SW 1271 (cell line): ENCODE data around the gene OR6X1.

Experiments used
- DNase-seq, 2 experiments: peaks; one replicate each; lab custom pipeline; 2025; lab: John Stamatoyannopoulos, UW

The OR6X1 gene, protein sequence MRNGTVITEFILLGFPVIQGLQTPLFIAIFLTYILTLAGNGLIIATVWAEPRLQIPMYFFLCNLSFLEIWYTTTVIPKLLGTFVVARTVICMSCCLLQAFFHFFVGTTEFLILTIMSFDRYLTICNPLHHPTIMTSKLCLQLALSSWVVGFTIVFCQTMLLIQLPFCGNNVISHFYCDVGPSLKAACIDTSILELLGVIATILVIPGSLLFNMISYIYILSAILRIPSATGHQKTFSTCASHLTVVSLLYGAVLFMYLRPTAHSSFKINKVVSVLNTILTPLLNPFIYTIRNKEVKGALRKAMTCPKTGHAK

DNA sequence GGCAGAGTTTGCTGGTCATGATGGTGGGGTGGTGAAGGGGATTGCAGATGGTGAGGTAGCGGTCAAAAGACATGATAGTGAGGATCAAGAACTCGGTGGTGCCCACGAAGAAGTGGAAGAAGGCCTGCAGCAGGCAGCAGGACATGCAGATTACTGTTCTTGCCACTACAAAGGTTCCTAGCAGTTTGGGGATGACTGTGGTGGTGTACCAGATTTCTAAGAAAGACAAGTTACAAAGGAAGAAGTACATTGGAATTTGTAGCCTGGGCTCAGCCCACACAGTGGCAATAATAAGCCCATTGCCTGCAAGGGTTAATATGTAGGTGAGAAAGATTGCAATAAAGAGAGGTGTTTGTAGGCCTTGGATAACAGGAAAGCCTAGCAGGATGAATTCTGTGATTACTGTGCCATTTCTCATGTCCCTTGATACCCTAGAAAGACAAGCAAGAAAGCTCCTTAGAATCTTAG lies at the start of gene OR6X1:
Gene OR6X1, minus strand, starts transcription at position 418 of the 468 bp plus-strand sequence. Its CDS starts 0 bp downstream, at position 418.
- no peak for DNase-seq

DNA sequence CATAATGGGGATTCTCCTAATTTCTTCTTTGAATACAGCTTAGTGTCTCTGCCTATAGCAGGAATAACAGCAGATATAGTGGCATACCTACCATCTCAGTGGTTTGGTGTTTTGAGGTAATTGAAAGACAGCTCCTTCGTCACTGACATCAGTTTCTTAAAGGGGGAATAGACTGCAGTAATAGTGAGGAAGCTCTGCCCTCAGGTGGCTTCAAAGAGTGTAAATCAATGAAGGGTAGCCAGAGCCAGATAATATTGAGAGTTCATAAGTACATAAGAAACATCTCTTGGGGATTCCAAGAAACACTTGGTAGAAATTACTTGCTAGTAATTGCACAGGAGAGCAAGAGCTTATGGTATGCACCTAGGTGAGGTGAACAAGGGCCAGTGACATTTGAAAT lies 47.4 kb upstream of the OR6X1 start:
- DNase-seq = no peak

DNA sequence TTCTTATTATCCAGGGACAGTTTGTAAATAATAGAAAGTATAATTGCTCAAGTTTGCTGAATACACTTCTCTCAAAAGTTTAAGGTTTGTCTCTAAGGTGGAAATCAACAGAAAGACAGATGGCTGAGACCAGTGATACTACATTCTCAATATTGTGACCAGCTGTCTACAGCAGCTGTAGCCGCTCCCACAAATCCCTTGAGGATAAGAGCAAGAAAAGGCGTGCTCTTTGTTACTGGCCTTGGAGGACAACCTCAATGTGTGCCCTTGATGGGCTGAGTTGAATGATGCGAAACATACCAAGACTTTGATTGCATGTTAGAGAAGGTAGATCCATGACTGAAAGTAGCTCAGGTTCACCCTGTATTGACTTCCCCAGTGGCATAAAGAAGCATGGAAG lies 45.7 kb upstream of the OR6X1 start:
- DNase-seq = no peak

DNA sequence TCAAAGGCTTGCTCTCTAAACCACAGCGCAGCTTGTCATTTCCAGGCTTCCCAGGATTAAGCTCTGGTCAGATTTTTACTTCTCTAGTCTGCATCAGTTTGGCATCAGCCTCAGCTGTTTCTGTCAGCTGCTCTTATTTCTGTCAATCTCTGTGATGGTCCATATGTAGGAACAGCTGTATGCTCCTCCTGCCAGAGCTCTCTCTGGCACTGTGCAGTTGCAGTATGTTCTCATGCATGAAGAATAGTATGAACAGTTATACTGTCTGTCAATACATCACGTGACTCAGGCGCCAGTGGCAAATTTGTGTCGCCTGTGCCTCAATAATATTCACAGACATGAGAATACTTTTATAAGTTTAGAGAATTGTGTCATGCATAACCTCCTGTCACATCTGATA lies 45.1 kb upstream of the OR6X1 start:
- DNase-seq = no peak

DNA sequence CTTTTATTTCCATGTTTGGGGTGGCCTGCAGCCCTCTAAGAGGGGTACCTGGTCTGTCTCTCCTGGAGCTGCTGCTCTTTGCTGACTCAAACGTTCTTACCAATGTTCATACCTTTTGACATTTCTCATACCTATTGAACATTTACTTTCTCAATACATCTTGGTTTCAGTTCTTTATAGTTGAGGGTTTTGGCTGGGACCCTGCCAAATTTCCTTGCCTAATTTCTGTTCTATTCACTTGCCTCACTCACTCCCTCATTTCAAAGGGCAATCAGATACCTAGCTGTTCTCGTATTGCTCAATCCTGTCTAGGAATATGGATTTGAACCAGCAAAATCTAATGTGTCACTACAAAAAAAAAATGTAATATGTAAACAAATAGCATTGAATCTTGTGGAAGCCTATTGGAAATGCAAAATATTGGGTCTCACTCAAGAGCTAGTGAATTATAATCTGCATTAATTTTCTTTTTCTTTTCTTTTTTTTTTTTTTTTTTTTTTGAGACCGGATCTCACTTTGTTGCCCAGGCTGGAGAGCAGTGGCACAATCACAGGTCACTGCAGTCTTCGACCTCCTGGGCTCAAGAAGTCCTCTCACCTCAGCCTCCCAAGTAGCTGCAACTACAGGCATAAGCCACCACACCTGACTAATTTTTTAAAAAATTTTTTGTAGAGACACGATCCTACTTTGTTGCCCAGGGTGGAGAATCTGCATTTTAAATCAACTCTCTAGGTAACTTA lies 44.4 kb upstream of the OR6X1 start:
- no peak for DNase-seq

DNA sequence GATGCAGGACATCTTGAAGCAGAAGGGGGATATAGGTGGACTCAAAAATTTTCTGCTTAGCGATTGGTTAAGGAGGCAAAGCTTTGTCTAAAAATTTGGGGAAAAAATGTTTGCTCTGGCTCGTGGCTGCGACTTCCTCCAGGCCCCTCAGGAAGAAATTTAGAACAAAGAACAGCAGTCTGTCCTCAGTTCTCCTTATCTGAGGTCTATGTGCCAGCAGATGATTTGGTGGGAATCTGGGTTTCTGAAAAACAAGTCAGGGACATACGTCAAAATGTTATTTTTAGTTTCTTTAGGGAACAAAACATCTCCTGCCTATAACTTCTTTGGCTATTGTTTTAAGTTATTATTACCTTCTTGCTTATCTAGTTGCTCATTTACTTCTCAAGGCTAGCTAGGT lies 43.8 kb upstream of the OR6X1 start:
- no peak for DNase-seq

DNA sequence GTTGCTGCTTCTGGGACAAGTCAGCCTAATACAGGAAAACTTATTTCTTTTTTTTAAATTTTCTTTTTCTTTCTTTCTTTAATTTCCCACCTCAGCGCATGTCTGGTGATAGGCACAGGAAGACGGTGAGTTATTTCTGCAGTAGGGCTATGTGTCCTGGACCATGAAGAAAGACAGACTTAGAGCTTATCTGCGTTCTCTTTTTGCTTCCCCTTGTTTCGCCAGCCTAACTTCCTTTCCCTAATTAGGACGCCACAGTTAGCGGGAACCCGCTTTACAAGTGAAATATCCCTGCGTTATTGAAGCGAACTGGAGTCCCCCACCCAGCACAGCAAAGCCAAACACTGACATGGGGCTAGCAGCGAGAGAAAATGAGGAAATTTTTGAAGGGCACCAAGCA lies 43.2 kb upstream of the OR6X1 start:
- DNase-seq = no peak

DNA sequence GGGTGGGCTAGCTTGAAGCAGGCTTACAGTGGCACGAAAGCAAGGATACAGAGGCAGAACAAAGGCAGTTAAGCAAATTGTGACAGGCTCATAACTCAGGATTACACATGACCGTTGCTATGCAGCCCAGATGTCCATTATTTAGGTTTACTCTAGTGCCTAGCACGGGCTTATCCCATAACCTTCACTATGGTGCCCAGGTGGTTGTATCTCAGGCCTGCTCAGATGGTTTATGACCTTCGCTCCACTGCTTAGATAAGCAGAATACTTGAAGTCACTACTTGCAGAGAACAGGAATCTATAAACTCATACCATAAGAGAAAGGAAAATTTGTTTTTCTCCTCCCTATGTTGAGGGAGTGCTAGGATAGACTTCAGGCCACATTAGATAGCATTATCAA lies 42.8 kb upstream of the OR6X1 start:
- DNase-seq = no peak

DNA sequence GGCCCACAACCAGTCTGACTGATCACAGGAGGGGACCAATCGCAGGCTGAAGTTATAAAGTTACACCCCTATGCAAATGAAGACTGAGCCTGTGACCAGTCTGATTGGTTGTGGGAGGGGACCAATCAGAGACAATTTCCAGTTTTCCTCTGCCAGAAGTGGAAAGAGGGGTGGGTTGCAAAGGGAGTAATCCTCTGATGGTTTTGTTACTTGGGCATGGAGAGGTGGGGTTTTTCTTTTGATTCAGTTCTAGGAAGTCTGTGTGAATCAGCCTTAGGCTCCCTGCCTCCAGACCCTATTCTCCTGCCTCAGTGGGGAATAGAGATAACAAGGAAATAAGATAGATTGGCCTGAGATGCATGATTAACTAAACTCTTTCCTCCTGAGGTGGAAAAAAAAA lies 41.9 kb upstream of the OR6X1 start:
- DNase-seq = no peak

DNA sequence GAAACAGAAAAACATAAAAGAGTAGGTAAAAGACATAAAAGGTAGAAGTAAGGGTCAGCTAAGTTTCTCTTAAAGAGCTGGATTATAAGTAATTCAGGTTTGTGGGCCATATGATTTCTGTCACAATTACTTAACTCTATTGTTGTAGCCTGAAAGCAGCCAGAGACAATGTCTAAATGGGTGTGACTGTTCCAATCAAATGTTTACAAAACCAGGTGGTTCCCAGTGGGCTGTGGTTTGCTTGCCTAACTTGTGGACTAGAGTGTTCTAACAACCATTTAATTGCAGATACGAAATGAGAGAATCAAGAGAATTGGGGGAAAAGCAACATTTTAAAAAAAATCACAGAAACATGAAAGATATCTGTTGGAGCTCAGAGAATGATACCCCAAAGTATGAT lies 29.2 kb upstream of the OR6X1 start:
- DNase-seq = no peak

DNA sequence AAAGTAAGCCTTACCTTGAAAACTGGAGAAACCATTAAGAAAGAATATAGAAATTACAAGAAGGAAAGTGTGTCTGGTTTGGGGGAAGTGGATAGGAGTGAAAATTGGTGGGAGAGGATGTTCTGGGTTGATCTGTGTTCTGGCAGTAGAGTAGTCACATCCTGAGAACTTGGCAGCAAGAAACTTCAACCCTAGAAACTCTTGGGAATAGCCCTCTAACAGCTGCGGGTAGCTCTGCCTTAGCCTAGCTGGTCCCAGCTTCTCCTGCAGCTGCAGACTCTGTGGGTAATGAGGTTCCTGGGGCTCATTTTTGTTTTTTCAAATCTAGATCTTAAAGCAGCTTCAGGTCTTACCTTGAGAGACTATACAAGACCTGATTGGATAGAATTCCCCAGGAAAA lies 24.2 kb upstream of the OR6X1 start:
- no peak for DNase-seq

DNA sequence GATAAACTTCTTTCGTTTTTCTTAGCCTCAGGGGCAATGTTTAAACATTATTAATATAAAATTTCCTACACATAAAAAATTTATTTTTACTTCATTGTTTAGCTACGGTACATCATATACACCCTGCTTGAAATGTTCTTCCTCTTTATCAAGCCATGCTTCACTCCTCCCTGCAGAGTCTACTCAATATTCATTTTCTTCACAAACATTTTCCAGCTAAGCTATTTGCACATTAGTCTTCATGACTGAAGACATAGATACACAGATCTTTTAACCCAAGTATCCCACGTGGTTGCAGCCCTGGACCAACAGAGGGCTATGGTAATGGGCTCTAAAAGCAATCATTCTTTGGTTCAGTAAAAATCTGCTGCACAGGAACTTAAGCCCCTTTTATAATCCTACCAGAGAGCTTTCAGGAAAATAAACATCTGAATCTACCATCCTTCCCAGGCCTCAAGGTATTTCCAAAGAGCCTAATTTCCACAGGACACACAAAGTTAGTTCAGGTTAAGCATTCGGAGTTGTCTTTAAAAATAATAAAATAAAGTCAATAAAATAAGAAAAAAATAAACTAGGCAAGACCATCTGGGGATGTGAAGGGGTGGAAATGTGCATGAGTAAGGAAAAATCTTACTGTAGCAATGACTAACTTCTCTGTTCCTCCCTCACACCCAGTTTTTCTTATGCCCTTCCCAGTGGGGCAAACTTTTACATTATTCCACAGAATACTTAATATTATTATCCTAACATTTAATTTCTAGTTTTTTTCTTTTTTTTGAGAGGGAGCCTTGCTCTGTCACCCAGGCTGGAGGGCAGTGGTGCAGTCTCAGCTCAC lies 21.6 kb upstream of the OR6X1 start:
- no peak for DNase-seq

DNA sequence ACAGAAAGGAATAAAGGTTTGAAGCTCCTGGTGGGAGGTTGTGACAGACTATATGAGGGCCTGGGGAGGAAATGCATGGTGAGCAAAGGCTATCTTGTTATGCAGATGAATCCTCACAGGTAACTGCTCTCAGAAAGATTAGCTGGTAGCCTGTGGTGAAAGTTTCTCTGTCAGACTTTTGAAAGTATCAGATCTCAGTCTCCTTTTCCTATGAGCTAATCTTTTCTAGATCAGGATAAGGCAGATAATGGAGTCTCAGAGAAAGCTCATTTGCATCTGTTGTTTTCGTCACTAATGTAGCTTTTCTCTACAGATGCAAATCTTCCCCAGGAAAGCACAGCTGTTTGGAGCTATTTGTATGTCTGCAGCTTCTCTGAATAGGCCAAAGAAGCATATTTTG lies 21.0 kb upstream of the OR6X1 start:
- no peak for DNase-seq

DNA sequence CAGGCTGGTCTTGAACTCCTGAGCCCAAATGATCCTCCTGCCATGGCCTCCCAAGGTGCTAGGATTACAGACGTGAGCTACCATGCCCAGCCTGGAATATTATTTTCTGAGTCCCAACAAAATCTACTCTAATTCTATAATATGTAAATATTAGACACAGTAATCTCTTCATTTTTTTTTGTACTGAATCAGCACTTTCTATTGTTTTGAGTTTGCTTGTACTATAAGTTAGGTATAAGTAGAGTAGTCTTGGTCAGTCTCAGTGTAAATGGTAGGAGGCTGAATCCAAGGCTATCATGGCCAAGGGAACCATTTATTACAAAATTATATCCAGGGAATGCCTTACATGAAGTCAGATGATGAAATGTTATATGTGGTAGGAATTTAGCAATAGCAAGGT lies 19.6 kb upstream of the OR6X1 start:
- DNase-seq = no peak

DNA sequence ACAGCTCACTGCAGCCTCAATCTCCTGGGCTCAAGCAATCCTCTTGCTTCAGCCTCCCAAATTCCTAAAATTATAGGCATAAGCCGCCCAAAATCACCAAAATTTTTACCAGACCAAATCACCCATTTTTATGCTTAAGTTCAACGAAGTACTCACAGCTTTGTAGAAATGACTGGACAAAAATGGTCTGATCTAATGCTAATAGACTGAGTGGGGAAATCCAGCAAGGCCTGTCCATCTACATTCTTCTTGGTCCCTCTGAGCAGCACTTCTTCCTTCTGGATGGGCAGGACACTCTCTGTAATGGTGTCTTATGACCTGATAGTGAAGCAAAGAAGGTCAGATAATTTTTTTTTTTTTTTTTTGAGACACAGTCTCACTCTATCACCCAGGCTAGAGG lies 18.7 kb upstream of the OR6X1 start:
- DNase-seq = no peak

DNA sequence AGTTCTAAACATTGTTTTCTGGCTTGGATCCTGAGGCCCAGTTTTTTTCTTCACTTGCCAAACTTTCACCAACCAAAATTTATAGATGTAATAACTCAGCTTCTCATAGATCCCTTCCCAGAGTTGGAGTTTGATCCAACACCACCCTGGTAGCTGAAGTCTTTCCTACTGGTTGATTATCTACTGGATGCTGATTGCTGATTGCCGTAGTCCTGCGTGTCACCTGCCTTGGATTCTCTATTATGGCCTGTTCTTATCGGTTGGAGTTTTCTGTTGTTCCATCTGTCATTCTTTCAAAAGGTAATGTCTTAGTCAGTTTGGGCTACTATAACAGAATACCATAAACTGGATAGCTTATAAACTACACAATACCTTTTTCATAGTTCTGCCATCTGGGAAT lies 17.3 kb upstream of the OR6X1 start:
- no peak for DNase-seq

DNA sequence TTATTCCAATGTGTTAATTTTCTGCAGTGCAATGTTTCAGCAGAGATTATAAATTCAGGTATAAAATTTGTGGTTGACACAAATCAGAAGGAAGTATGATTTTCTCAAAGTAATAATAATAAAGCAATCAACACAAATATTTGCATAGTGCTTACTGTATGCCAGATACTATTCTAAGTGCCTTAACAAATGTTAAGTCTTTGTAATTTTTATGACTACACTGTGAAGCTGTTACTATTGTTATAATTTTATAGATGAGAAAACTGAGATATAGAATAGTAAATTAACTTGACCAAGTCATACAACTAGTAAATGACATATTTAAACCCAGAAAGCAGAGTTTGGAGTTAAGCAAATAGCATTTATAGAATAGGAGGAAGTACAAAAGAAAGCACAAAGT lies 16.4 kb upstream of the OR6X1 start:
- no peak for DNase-seq

DNA sequence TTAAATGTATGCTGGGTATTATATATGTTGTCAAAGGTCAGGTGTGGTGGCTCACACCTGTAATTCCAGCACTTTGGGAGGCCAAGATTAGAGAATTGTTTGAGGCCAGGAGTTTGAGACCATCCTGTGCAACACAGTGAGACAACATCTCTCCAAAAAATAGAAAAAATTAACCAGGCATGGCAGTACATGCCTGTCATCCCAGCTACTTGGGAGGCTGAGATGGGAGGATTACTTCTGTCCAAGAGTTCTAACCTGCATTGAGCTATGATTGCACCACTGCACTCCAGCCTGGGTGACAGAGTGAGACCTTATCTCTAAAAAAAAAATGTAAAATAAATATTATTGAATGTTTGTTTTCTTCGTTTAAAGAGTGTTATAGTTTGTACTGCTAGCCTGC lies 11.3 kb upstream of the OR6X1 start:
- no peak for DNase-seq

DNA sequence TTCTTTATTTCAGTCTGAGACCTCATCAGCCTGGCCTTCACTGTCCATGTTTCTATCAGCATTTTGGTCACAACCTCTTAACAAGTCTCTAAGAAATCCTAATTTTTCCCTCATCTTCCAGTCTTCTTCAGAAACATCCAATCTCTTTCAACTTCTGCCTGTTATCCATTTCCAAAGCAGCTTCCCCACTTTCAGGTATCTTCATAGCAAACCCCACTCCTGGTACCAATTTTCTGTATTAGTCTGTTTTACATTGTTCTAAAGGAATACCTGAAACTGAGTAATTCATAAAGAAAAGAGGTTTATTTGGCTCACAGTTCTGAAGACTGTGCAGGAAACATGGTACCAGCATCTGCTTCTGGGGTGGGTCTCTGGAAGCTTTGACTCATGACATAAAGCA lies 8.1 kb upstream of the OR6X1 start:
- no peak for DNase-seq

DNA sequence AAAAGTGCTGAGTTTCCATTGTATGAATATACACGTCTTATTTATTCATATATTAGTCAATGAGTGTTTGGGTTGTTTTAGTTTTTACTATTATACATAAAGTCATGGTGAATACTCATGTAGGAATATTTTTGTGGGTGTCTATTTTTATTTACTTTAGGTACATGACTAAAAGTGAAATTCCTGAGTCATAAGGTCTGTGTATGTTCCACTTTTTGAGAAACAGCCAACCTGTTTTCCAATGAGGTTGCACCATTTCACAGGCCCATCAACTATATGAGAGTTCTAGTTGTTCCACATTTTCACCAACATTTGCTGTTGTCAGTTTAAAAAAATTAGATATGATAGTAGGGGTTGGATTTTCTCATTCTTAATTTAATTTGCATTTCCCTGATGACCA lies 6.6 kb upstream of the OR6X1 start:
- no peak for DNase-seq

DNA sequence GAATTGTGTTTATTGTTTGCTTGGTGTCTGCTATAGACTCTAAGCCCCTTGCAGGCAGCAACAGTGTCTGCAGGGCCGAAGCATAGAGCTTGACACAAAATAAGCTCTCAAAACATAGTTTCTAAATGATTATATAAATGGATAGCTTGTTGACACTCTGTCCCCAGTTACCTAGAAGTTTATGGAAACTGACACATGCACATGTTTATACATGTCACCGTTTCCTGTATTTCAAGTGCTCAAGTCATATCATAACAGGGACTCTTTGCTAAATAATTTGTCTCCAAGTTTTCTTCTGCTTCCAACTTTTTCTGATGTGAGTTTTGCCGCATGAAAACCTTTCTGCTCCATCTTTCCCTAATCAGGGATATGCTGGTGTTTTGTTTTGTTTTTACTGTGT lies 3.7 kb upstream of the OR6X1 start:
- DNase-seq = no peak

DNA sequence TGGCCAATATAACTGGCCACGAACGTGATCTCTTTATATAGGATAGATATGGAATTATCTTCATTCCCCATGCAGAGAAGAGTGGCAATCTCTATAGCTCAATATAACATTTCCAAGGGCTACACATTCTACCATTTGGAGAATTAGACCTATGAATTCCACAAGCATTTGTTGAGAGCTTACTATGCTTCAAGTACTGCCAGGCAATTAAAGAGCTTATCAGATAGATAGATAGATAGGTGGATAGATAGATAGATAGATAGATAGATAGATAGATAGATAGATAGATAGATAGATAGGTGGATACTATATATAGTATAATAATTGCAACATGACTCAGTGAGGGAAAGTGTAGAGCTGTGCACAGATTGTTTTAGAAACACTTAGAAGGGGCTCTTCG lies 1.5 kb upstream of the OR6X1 start:
- no peak for DNase-seq

DNA sequence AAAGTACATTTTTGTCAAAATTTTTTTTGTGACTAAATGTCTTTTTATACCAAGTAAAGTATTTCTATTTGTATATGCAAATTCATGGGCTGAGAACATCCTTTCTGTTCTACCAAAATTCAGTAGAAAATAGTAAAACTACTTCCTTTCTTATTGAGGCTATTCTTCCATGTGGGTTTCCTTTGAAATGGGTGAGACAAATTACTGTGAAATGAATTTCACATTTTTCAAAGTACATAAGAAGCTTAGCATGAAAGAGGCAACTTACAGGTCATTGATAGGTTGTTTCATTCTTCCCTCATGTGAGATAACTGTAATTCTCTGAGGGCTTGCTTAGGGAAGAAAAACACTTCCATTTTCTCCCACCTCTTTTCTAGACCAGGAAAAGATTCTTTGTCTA lies 1.0 kb upstream of the OR6X1 start:
- no peak for DNase-seq
